Effector memory CD4-positive, alpha-beta T cell (primary cell): ENCODE measurements around the gene CRYBG1.
A peak's percentile ranks its signal among the peaks of the same experiment; 100 is the strongest.

Source experiments
- DNase-seq, 3 donors: peaks; one replicate each; pipeline ENCODE4 v3.0.0-alpha.2; 2020
- H3K27ac ChIP-seq: 2 replicates; pipeline ENCODE4 v1.7.0; 2013; ENCODE audit warnings: mild to moderate bottlenecking, low read length, moderate library complexity; ENCODE audit not compliant: insufficient read depth, poor library complexity, severe bottlenecking
- H3K27me3 ChIP-seq: replicated peaks from 2 replicates; pipeline ENCODE4 v1.7.0; 2013; ENCODE audit warnings: mild to moderate bottlenecking, low read length; ENCODE audit not compliant: insufficient read depth, control insufficient read depth, poor library complexity, severe bottlenecking
- H3K36me3 ChIP-seq: 2 replicates; pipeline ENCODE4 v1.7.0; 2013; ENCODE audit warnings: mild to moderate bottlenecking, low read length, moderate library complexity; ENCODE audit not compliant: control insufficient read depth, insufficient read depth
- H3K4me1 ChIP-seq: 2 replicates; pipeline ENCODE4 v1.7.0; 2013; ENCODE audit warnings: low read length, mild to moderate bottlenecking; ENCODE audit not compliant: control insufficient read depth, insufficient read depth, poor library complexity, severe bottlenecking
- H3K4me3 ChIP-seq: 2 replicates; pipeline ENCODE4 v1.7.0; 2013; ENCODE audit warnings: low read length, low read depth, mild to moderate bottlenecking; ENCODE audit not compliant: insufficient read depth, poor library complexity, severe bottlenecking
- H3K9me3 ChIP-seq: 2 replicates; pipeline ENCODE4 v1.7.0; 2013; ENCODE audit warnings: mild to moderate bottlenecking, low read length, moderate library complexity; ENCODE audit not compliant: control insufficient read depth
- total RNA-seq, 3 donors: gene quantifications; one replicate each; lab custom pipeline; 2026; lab: John Stamatoyannopoulos, UW

CRYBG1 gene, protein sequence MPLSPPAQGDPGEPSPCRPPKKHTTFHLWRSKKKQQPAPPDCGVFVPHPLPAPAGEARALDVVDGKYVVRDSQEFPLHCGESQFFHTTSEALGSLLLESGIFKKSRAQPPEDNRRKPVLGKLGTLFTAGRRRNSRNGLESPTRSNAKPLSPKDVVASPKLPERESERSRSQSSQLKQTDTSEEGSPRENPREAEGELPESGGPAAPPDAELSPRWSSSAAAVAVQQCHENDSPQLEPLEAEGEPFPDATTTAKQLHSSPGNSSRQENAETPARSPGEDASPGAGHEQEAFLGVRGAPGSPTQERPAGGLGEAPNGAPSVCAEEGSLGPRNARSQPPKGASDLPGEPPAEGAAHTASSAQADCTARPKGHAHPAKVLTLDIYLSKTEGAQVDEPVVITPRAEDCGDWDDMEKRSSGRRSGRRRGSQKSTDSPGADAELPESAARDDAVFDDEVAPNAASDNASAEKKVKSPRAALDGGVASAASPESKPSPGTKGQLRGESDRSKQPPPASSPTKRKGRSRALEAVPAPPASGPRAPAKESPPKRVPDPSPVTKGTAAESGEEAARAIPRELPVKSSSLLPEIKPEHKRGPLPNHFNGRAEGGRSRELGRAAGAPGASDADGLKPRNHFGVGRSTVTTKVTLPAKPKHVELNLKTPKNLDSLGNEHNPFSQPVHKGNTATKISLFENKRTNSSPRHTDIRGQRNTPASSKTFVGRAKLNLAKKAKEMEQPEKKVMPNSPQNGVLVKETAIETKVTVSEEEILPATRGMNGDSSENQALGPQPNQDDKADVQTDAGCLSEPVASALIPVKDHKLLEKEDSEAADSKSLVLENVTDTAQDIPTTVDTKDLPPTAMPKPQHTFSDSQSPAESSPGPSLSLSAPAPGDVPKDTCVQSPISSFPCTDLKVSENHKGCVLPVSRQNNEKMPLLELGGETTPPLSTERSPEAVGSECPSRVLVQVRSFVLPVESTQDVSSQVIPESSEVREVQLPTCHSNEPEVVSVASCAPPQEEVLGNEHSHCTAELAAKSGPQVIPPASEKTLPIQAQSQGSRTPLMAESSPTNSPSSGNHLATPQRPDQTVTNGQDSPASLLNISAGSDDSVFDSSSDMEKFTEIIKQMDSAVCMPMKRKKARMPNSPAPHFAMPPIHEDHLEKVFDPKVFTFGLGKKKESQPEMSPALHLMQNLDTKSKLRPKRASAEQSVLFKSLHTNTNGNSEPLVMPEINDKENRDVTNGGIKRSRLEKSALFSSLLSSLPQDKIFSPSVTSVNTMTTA (N-terminal part only)
- total RNA-seq: 223 to 305 (median 258) reads per million in 3 donors

DNA sequence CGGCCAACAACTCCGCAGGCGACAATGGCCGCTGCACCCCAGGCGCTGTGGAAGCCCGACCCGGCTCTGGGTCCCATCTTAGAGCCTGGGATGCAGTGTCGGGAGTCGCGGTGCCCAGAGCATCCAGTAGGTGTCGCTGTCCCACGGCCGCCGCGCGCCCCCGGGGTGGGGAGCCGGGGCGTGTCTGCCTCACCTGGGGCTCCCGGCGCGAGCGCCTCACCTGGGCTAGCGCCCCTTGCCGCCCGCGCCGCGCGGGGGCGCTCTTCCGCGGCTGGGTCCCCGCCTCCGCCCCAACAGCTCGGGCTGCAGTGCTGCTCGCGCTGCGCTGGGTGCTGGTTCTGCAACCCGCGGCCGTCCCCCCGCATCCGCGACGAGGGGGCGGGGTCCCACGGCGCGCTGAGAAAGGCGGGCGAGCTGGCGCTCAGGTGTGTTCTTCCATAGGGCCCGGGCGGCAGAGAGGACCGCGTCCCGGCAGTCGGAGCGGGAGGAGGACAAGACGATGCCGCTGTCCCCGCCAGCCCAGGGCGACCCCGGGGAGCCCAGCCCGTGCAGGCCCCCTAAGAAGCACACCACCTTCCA, at the start of gene CRYBG1:
Gene CRYBG1 (plus strand): TSS at position 308 of the 579 bp plus-strand sequence. CDS start 192 bp downstream, at position 500.
- H3K4me1 ChIP-seq: peaks cover 11% of the 10 kb centered on the region
- H3K4me3 ChIP-seq: peak within 1 kb of the TSS; percentile 55
- H3K36me3 ChIP-seq: no peaks in the 10 kb centered on the region
- peak; percentile 51 to 61 (median 60) for DNase-seq
- H3K27ac ChIP-seq: no peak within 1 kb of the TSS
- H3K9me3 ChIP-seq: no peaks in the 10 kb centered on the region
- peaks cover 3% of the 10 kb centered on the region for H3K27me3 ChIP-seq

DNA sequence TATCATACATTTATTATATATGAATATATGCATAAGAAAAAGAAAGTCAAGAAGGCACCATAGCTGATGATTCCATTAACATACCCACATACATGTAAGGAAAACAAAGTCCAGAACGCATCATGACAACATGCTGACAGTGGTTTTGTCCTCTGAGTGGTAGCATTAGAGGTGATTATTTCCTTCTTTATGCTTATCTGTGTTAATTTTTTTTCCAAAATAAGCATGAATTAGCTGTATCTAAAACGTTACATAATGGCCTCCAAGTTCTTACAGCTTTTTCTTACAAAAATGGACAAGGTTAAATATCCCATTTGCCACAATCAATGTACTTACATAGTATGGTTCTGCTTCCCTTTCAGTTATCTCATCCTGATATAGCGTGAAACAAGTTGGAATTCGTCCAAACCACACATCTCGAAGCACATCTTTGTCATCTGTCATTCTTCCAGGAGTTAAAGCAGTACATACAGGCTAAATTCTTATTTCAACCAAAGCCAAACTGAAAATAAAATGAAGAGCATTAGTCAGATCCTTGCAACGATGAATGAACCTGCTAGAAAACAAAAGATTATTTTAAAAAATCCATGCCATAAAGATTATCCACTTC, 44.6 kb upstream of the CRYBG1 start:
- Histone ChIP-seq H3K9me3 (no peaks in the 10 kb centered on the region), H3K27me3 (no peaks in the 10 kb centered on the region), H3K27ac (no peak overlapping the region), H3K4me3 (no peak overlapping the region), H3K36me3 (no peaks in the 10 kb centered on the region), H3K4me1 (no peaks in the 10 kb centered on the region)
- no peak for DNase-seq

DNA sequence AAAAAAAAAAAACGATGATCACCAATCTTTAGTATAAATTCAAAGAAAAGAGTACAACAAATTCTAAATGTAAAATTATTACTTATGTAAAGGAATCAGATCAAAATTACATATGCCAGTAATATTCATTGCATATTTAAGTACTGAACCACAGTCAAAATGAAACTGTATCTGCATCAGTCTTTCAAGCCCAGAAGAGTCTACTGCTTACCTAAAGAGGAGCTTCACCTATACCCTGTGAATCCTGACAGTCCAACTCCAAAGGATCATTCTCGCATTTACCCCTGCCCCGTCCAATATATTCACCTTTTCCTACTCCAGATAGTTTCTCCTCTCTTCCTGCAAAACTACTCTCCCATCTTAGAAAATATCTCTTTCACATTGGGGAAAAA, 44.1 kb upstream of the CRYBG1 start:
- no peaks in the 10 kb centered on the region for H3K36me3 ChIP-seq
- DNase-seq: no peak
- H3K9me3 ChIP-seq: no peaks in the 10 kb centered on the region
- no peaks in the 10 kb centered on the region for H3K27me3 ChIP-seq
- no peaks in the 10 kb centered on the region for H3K4me1 ChIP-seq
- H3K4me3 ChIP-seq: no peak overlapping the region
- no peak overlapping the region for H3K27ac ChIP-seq

DNA sequence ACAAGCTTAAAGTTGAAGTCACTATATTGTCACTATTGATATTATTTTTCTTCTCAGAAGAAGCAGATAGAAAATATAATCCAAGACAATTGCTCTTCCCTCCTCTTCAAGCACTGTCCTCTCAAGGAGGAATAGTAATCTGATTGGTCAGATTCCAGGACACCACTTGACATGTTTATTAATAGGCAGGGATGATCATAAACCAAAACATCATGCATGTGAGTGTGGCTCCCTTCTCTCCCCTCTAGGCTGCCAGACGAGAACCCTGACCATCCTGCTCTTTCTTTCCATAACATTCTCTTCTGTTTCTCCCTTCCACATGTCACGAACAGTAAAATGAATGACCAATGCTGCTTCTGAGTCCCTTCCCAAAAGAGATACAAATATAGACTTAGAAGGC, 42.5 kb upstream of the CRYBG1 start:
- no peaks in the 10 kb centered on the region for H3K9me3 ChIP-seq
- no peaks in the 10 kb centered on the region for H3K4me1 ChIP-seq
- no peaks in the 10 kb centered on the region for H3K27me3 ChIP-seq
- H3K4me3 ChIP-seq: no peak overlapping the region
- H3K36me3 ChIP-seq: no peaks in the 10 kb centered on the region
- DNase-seq: no peak
- H3K27ac ChIP-seq: no peak overlapping the region

DNA sequence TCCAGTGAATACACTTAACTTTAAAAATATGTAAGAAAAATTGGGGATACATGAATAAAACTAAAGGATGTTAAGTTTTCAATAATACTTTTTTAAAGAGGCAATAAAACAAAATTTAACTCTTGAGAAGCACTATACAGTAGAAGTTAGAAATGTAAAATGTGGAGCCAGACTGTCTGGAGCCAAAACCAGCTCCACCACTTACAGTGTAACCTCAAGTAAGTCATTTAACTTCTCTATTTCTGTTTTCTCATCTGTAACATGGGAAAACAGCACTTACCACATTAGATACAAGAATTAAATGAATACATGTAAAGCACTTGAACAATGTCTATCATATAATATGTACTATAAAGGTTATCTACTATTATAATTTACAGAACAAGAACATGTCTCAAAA, 41.7 kb upstream of the CRYBG1 start:
- DNase-seq: no peak

GRCh38 chr6:106321940-106322339, 38.6 kb upstream of the CRYBG1 start:
- Histone ChIP-seq H3K27ac (no peak overlapping the region), H3K4me3 (no peak overlapping the region), H3K36me3 (no peaks in the 10 kb centered on the region), H3K27me3 (no peaks in the 10 kb centered on the region), H3K9me3 (no peaks in the 10 kb centered on the region), H3K4me1 (peaks cover 3% of the 10 kb centered on the region)
- no peak for DNase-seq

More for the DNA sequence above, 41.7 kb upstream of the CRYBG1 start:
- no peaks in the 10 kb centered on the region for H3K36me3 ChIP-seq
- no peaks in the 10 kb centered on the region for H3K4me1 ChIP-seq
- no peaks in the 10 kb centered on the region for H3K27me3 ChIP-seq
- no peaks in the 10 kb centered on the region for H3K9me3 ChIP-seq
- H3K27ac ChIP-seq: no peak overlapping the region
- no peak overlapping the region for H3K4me3 ChIP-seq

- DNase-seq: no peak
- Histone ChIP-seq H3K9me3 (no peaks in the 10 kb centered on the region), H3K4me3 (peak overlapping the region; percentile 93), H3K27ac (peak overlapping the region; percentile 89), H3K36me3 (no peaks in the 10 kb centered on the region), H3K27me3 (peaks cover 3% of the 10 kb centered on the region), H3K4me1 (peaks cover 3% of the 10 kb centered on the region)
These were observed 35.7 kb upstream of the CRYBG1 start for GRCh38 chr6:106324726-106325335.

DNA sequence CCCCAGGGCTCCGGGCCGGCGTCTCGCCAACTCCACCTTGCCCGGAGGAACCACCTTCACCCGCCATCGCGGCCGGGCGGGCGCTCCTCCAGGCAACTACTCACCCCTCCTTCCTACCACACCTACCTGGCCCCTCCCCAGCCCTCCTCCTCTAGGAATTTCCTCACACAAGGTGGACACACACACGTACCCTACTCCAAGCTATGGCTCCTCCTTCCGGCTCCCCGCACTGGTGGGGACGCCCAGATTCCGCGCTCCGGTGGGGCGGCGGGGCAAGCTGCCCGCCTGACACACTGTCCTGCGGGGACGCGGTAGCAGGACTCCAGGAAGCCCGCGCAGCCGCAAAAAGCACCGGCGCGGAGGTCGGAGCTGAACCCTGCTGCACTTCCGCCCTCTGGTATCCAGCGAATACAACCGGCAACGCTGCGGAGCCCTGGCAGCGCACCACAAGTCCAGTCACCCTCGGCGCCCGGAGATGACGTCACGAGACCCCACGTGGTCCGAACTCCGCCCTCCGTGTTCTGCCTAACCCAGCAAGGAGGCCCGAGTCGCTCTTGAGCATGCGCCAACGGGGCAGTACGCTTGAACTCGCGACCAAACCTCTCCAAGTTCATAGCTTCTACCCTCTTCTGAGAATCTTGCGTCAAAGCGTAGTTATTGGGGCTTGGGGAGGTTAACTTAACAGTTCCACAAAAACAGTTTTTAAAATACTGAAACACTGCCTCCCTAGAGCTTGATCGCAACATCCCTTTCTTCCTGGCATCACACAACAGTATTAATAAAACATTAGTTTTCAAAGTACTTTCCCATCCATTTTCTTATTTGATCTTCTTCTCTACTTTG, 35.0 kb upstream of the CRYBG1 start, which contains the start of gene ATG5:
Gene ATG5 (minus strand): TSS at position 425 of the 843 bp plus-strand sequence. CDS start 9,552 bp downstream, outside the sequence.
- Histone ChIP-seq H3K9me3 (no peaks in the 10 kb centered on the region), H3K27ac (peak within 1 kb of the TSS; percentile 89), H3K36me3 (no peaks in the 10 kb centered on the region), H3K4me1 (peaks cover 3% of the 10 kb centered on the region), H3K27me3 (peaks cover 3% of the 10 kb centered on the region), H3K4me3 (peak within 1 kb of the TSS; percentile 93)
- peak; percentile 99 to 100 (median 100) for DNase-seq
